GM12878 (cell line): ENCODE measurements around the gene DNHD1. TPM values are rescaled to one million over a fixed set of nuclear protein-coding genes. Genes with fewer than 3 reads are reported as not detected.

Source experiments
- ATAC-seq: fragments of 200-7000 bp; cut with Tn5 transposase; 3 replicates; pipeline ENCODE4 v1.9.1; 2020; ENCODE audit warnings: mild to moderate bottlenecking, moderate library complexity
- BruUV-seq: library from RNA; stranded (reverse); fragments of 400-500 nt; replicated peaks from 2 replicates; lab custom pipeline; 2021; lab: Mats Ljungman, UMichigan
- CTCF ChIA-PET: fragments of 300-600 bp; sonication (Branson Sonifier 250); formaldehyde crosslinking; extraction: SDS; loops from one replicate; lab custom pipeline; 2021; ENCODE audit warnings: inconsistent platforms; lab: Yijun Ruan, JAX
- POLR2A ChIA-PET: fragments of 350-600 bp; formaldehyde crosslinking; extraction: SDS; loops from one replicate; lab custom pipeline; 2021; ENCODE audit warnings: inconsistent platforms; lab: Charles Lee
- RAD21 ChIA-PET: fragments of 300-600 bp; sonication (Branson Sonifier 250); formaldehyde crosslinking; loops from one replicate; lab custom pipeline; 2023; ENCODE audit warnings: antibody characterized with exemption; ENCODE audit not compliant: unreplicated experiment; lab: Charles Lee
- SMC1A ChIA-PET: fragments of 300-600 bp; sonication (Branson Sonifier 250); formaldehyde crosslinking; loops from one replicate; lab custom pipeline; 2023; ENCODE audit not compliant: unreplicated experiment, uncharacterized antibody; lab: Charles Lee
- DNase-seq: peaks from one replicate; pipeline ENCODE4 v3.0.0-alpha.2; 2011; ENCODE audit warnings: low read depth, low spot score
- FAIRE-seq: peaks from 3 replicates; lab custom pipeline; 2011; peaks lifted over from hg19 to GRCh38; lab: Jason Lieb, UNC
- H2AFZ ChIP-seq: 2 replicates; pipeline ENCODE4 v1.6.0; 2011; ENCODE audit warnings: low read depth, low read length, control low read depth; ENCODE audit not compliant: control insufficient read depth
- H3K27ac ChIP-seq: 2 replicates; pipeline ENCODE4 v1.5.1; 2011; ENCODE audit warnings: control low read depth; ENCODE audit not compliant: control insufficient read depth, insufficient read depth
- H3K27me3 ChIP-seq, 2 experiments: replicated peaks in 1 of 2; 2 replicates each; pipeline versions ENCODE4 v1.6.0 to v1.6.1; 2011; ENCODE audit warnings: low read length in 1 of 2; ENCODE audit not compliant: control insufficient read depth in 2 of 2, insufficient read depth in 2 of 2
- H3K36me3 ChIP-seq, 2 experiments: 2 replicates each; pipeline ENCODE4 v1.5.1; 2011; ENCODE audit warnings: low read length in 1 of 2; ENCODE audit not compliant: control insufficient read depth in 2 of 2, insufficient read depth in 2 of 2
- H3K4me1 ChIP-seq: 2 replicates; pipeline ENCODE4 v1.6.1; 2011; ENCODE audit warnings: mild to moderate bottlenecking, low read length, moderate library complexity, mixed read lengths; ENCODE audit not compliant: control insufficient read depth, insufficient read depth
- H3K4me2 ChIP-seq: 2 replicates; pipeline ENCODE4 v1.6.0; 2011; ENCODE audit warnings: control low read depth; ENCODE audit not compliant: control insufficient read depth, insufficient read depth
- H3K4me3 ChIP-seq: fragments of 200-600 bp; sonication (generic); 2 replicates; pipeline ENCODE4 v1.5.1; 2016
- H3K79me2 ChIP-seq: 2 replicates; pipeline ENCODE4 v1.6.0; 2011; ENCODE audit warnings: low read length; ENCODE audit not compliant: control insufficient read depth, insufficient read depth
- H3K9ac ChIP-seq: 2 replicates; pipeline ENCODE4 v1.8.0; 2011; ENCODE audit warnings: low read length, control low read depth, mixed read lengths; ENCODE audit not compliant: control insufficient read depth, insufficient read depth
- H3K9me3 ChIP-seq: replicated peaks from 3 replicates; pipeline ENCODE4 v1.5.1; 2011; ENCODE audit warnings: mild to moderate bottlenecking, low read length; ENCODE audit not compliant: control insufficient read depth, insufficient read depth
- H4K20me1 ChIP-seq: 2 replicates; pipeline ENCODE4 v1.6.0; 2011; ENCODE audit not compliant: control insufficient read depth, insufficient read depth
- BHLHE40 ChIP-seq, 2 experiments: fragments of 450-650 bp in 1 of 2; IDR thresholded peaks; 2 replicates each; pipeline ENCODE4 v1.6.1; 2011 to 2017; ENCODE audit warnings: low read depth in 2 of 2, borderline replicate concordance in 1 of 2, improper control_type of control experiment in 1 of 2, low read length in 1 of 2, mild to moderate bottlenecking in 1 of 2
- BRCA1 ChIP-seq: IDR thresholded peaks from 2 replicates; pipeline ENCODE4 v1.6.1; 2011; ENCODE audit warnings: low read depth, low read length, improper control_type of control experiment
- IKZF1 ChIP-seq: fragments of 450-650 bp; conservative IDR thresholded peaks from 2 replicates; pipeline ENCODE4 v1.6.1; 2017; ENCODE audit warnings: antibody characterized with exemption, mild to moderate bottlenecking
- IKZF2 ChIP-seq, 2 experiments: fragments of 450-650 bp; IDR thresholded peaks; 2 replicates each; pipeline ENCODE4 v1.6.1; 2017; ENCODE audit warnings: mild to moderate bottlenecking in 2 of 2, moderate library complexity in 2 of 2
- KDM1A ChIP-seq: fragments of 200-600 bp; sonication (generic); IDR thresholded peaks from 2 replicates; pipeline ENCODE4 v1.6.1; 2016; ENCODE audit warnings: borderline replicate concordance
- LARP7 ChIP-seq: fragments of 450-650 bp; IDR thresholded peaks from 2 replicates; pipeline ENCODE4 v1.6.1; 2017; ENCODE audit warnings: mild to moderate bottlenecking
- MEF2B ChIP-seq: fragments of 450-650 bp; IDR thresholded peaks from 2 replicates; pipeline ENCODE4 v1.6.1; 2018; ENCODE audit warnings: mild to moderate bottlenecking, moderate library complexity; ENCODE audit not compliant: partially characterized antibody, poor library complexity, severe bottlenecking
- MTA2 ChIP-seq: fragments of 450-650 bp; IDR thresholded peaks from 2 replicates; pipeline ENCODE4 v1.6.1; 2016; ENCODE audit warnings: low read depth, mild to moderate bottlenecking, moderate library complexity
- NBN ChIP-seq: fragments of 450-650 bp; IDR thresholded peaks from 2 replicates; pipeline ENCODE4 v1.6.1; 2016
- PAX5 ChIP-seq: IDR thresholded peaks from 2 replicates; pipeline ENCODE4 v1.6.1; 2011; ENCODE audit warnings: low read depth, low read length, borderline replicate concordance
- POLR2A ChIP-seq: IDR thresholded peaks from 2 replicates; pipeline ENCODE4 v1.6.1; 2011; ENCODE audit warnings: low read depth, mild to moderate bottlenecking, low read length
- RAD51 ChIP-seq: fragments of 450-650 bp; IDR thresholded peaks from 2 replicates; pipeline ENCODE4 v1.6.1; 2016; ENCODE audit warnings: moderate library complexity, mild to moderate bottlenecking, inconsistent platforms
- RELB ChIP-seq: fragments of 450-650 bp; IDR thresholded peaks from 2 replicates; pipeline ENCODE4 v1.6.1; 2017; ENCODE audit warnings: low read depth, mild to moderate bottlenecking, moderate library complexity
- RUNX3 ChIP-seq: IDR thresholded peaks from 2 replicates; pipeline ENCODE4 v1.6.1; 2012; ENCODE audit warnings: low read length, inconsistent platforms
- SIX5 ChIP-seq: IDR thresholded peaks from 2 replicates; pipeline ENCODE4 v1.6.1; 2011; ENCODE audit warnings: mild to moderate bottlenecking, low read depth, low read length, moderate library complexity; ENCODE audit not compliant: severe bottlenecking
- TCF7 ChIP-seq: IDR thresholded peaks from 2 replicates; pipeline ENCODE4 v1.6.1; 2014; ENCODE audit warnings: antibody characterized with exemption, borderline replicate concordance
- YY1 ChIP-seq: IDR thresholded peaks from 2 replicates; pipeline ENCODE4 v1.6.1; 2011; ENCODE audit warnings: low read depth, mild to moderate bottlenecking, low read length
- WGBS: methylation state at CpG from one replicate; pipeline ENCODE4 v1.1.6; 2016; ENCODE audit warnings: low lambda C conversion rate; ENCODE audit not compliant: insufficient replicate concordance, insufficient coverage; ENCODE audit errors: missing lambda C conversion rate; 5-methylcytosine and 5-hydroxymethylcytosine counted together
- in situ Hi-C: fragments of 300-500 bp; cut with MboI; formaldehyde crosslinking; loops from 9 replicates; pipeline ENCODE4 v1.14.3; 2018; ENCODE audit warnings: mixed read lengths
- intact Hi-C: fragments of 100-400 bp; cut with micrococcal nuclease; formaldehyde crosslinking; loops from one replicate; pipeline ENCODE4 v1.14.2; 2022; ENCODE audit not compliant: unreplicated experiment
- polyA plus RNA-seq, 11 experiments: library from polyadenylated mRNA; depleted of rRNA in 4 of 11; unstranded in 6 of 11; stranded (reverse) in 5 of 11; fragments of >200 nt; fragmentation: Nextera tagmentation in 4 of 11; fragmentation: Illumina TruSeq in 1 of 11; extraction: Ambion mirVana in 4 of 11; extraction: Trizol in 1 of 11; gene quantifications; 1 replicate in 1 of 11; 2 replicates in 10 of 11; pipeline versions ENCODE4 v1.2.1 to v1.2.3, GENCODE V29; 2011 to 2016; ENCODE audit warnings: inconsistent platforms in 2 of 11, missing spikeins in 2 of 11, low read depth in 1 of 11
- total RNA-seq, 4 experiments: library from RNA; depleted of rRNA in 3 of 4; stranded (reverse); fragments of >200 nt in 3 of 4; fragmentation: Illumina TruSeq in 1 of 4; extraction: Trizol in 1 of 4; gene quantifications; 2 replicates each; pipeline versions ENCODE4 v1.2.1 to v1.2.3, GENCODE V29; 2013 to 2021
- TF ChIP-seq, protein P1 (sequence below): IDR thresholded peaks from 2 replicates; pipeline ENCODE4 v1.6.1; 2011; ENCODE audit warnings: low read depth, low read length, improper control_type of control experiment, borderline replicate concordance
- TF ChIP-seq, protein P2 (sequence below): IDR thresholded peaks from 2 replicates; pipeline ENCODE4 v1.6.1; 2012; ENCODE audit warnings: low read depth, low read length, improper control_type of control experiment

DNHD1 gene
- total and polyA plus RNA-seq, 10 of the 15 experiments (the other 5 are each of a cell fraction or from before 2014, with no cell fraction given): 0.99 to 16.9 (median 8.6) TPM

DNA sequence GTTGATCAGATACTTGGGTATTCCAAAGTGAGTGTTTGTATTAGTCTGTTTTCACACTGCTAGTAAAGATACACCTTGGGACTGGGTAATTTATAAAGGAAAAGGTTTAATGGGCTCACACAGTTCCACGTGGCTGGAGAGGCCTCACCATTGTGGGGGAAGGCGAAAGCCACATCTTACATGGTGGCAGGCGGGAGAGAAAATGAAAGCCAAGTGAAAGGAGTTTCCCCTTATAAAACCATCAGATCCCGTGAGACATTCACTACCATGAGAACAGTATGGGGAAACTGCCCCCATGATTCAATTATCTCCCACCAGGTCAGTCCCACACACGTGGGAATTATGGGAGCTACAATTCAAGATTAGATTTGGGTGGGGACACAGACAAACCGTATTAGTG is 8.7 kb upstream of the DNHD1 start:
- H3K4me1 ChIP-seq: peaks cover 5% of the 10 kb centered on the region; the same call in 1 of the 2 replicates
- peaks cover 3% of the 10 kb centered on the region for H3K79me2 ChIP-seq
- ChIA-PET CTCF (interaction anchor here (1.0 to 10.7 kb wide), 6 partner anchors 17 to 133 kb away, joined by 3 to 119 read pairs (median 8); no protein-coding TSS in a partner anchor), SMC1A (interaction anchor here (1.0 to 3.1 kb wide), 7 partner anchors 7 to 110 kb away, joined by 4 to 12 read pairs (median 4); no protein-coding TSS in a partner anchor), POLR2A (interaction anchor here (0.8 to 1.7 kb wide), 3 partner anchors 13 to 100 kb away, joined by 3 to 4 read pairs (median 4); partner anchors contain the start of gene SMPD1), RAD21 (interaction anchor here (0.8 to 3.4 kb wide), 4 partner anchors 45 to 195 kb away, joined by 3 to 14 read pairs (median 4); partner anchors contain the start of gene MRPL17)
- no peak overlapping the region for H3K4me3 ChIP-seq
- H3K27ac ChIP-seq: no peak overlapping the region
- H3K4me2 ChIP-seq: no peak overlapping the region
- intact Hi-C loops: loop anchor here (10.0 kb wide), 2 partner anchors 254 to 1036 kb away; partner anchors contain the start of genes CNGA4 and FHIP1B
- no peak overlapping the region for H3K9ac ChIP-seq
- 61% methylated on average over 6 of the region's 6 CpGs for WGBS
- H3K9me3 ChIP-seq: no peaks in the 10 kb centered on the region
- FAIRE-seq (no peak), DNase-seq (peak; percentile 16), ATAC-seq (peak; percentile 71)
- H3K27me3 ChIP-seq: no peaks in the 10 kb centered on the region
- H4K20me1 ChIP-seq: no peaks in the 10 kb centered on the region
- in situ Hi-C loops: no loop called here
- no peak overlapping the region for H2AFZ ChIP-seq
- H3K36me3 ChIP-seq: peaks cover 0 to 18% of the 10 kb centered on the region in 2 experiments; a peak in 2 of 4 replicates
- BruUV-seq: no TSS peak
- TF ChIP-seq BRCA1 (no peak), LARP7 (no peak), RUNX3 (peak; percentile 68), IKZF1 (peak; percentile 47), NBN (no peak), PAX5 (no peak), TCF7 (0 out of 2 replicates have a peak, but pooled peaks have one; percentile 22), POLR2A (no peak), YY1 (peak; percentile 54; the same call in 1 of the 2 replicates), BHLHE40 (IDR thresholded peaks at IDR 0.05; ENCODE audit: borderline replicate concordance in 1 of 2, low read depth in 2 of 2, low read length in 1 of 2) (peak; percentile 78 to 89; a peak in 3 of 4 replicates), IKZF2 (IDR thresholded peaks at IDR 0.05) (peak; percentile 30 to 34; a peak in 2 of 4 replicates), MEF2B (peak; percentile 55), MTA2 (peak; percentile 55; the same call in 1 of the 2 replicates), SIX5 (no peak), RELB (peak; percentile 42; the same call in 1 of the 2 replicates), KDM1A (no peak), RAD51 (0 out of 2 replicates have a peak, but pooled peaks have one; percentile 24)
- TF ChIP-seq, protein P1, sequence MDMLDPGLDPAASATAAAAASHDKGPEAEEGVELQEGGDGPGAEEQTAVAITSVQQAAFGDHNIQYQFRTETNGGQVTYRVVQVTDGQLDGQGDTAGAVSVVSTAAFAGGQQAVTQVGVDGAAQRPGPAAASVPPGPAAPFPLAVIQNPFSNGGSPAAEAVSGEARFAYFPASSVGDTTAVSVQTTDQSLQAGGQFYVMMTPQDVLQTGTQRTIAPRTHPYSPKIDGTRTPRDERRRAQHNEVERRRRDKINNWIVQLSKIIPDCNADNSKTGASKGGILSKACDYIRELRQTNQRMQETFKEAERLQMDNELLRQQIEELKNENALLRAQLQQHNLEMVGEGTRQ: no peak
- TF ChIP-seq, protein P2, sequence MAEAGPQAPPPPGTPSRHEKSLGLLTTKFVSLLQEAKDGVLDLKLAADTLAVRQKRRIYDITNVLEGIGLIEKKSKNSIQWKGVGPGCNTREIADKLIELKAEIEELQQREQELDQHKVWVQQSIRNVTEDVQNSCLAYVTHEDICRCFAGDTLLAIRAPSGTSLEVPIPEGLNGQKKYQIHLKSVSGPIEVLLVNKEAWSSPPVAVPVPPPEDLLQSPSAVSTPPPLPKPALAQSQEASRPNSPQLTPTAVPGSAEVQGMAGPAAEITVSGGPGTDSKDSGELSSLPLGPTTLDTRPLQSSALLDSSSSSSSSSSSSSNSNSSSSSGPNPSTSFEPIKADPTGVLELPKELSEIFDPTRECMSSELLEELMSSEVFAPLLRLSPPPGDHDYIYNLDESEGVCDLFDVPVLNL: no peak
